Activated CD8-positive, alpha-beta memory T cell treated with anti-CD3 and anti-CD28 coated beads for 4 hours (primary cell): Measurements from ENCODE around the gene CISTR.
"Not testable (repeated sequence)": the region's sequence is repeated elsewhere in the genome, so short reads cannot be mapped to it uniquely, and the experiment has no call there.

Source experiments
- DNase-seq, 2 donors: peaks; one replicate each; pipeline ENCODE4 v3.0.0-alpha.2; 2020; ENCODE audit warnings: low read depth in 2 of 2

The CISTR gene

GRCh38 chr12:53762793-53763192, 11.0 kb upstream of the CISTR start:
- not testable (repeated sequence) for DNase-seq

- DNase-seq = no peak
These were observed 9.5 kb upstream of the CISTR start for GRCh38 chr12:53761306-53761705.

- no peak for DNase-seq
These were observed 7.5 kb upstream of the CISTR start for GRCh38 chr12:53759261-53759660.

GRCh38 chr12:53758730-53759103, 6.9 kb upstream of the CISTR start:
- DNase-seq = no peak

GRCh38 chr12:53758081-53758729, 6.4 kb upstream of the CISTR start:
- no peak for DNase-seq

GRCh38 chr12:53757101-53757770, 5.5 kb upstream of the CISTR start:
- peak; percentile 52 to 61 for DNase-seq

GRCh38 chr12:53756300-53757100, 4.7 kb upstream of the CISTR start:
- DNase-seq = no peak

GRCh38 chr12:53755893-53756292, 4.1 kb upstream of the CISTR start:
- no peak for DNase-seq

GRCh38 chr12:53755451-53755891, 3.7 kb upstream of the CISTR start:
- DNase-seq = no peak

GRCh38 chr12:53754633-53755264, 3.0 kb upstream of the CISTR start:
- DNase-seq = no peak

GRCh38 chr12:53754188-53754585, 2.4 kb upstream of the CISTR start:
- no peak for DNase-seq

GRCh38 chr12:53752621-53753020, 842 bp upstream of the CISTR start:
- DNase-seq = no peak

- DNase-seq = no peak
These were observed 418 bp upstream of the CISTR start for GRCh38 chr12:53752192-53752601.

- no peak for DNase-seq
These were observed 905 bp downstream of the CISTR start for GRCh38 chr12:53750812-53751335.

- no peak for DNase-seq
These were observed 1.6 kb downstream of the CISTR start for GRCh38 chr12:53749986-53750811.

- no peak for DNase-seq
These were observed 3.5 kb downstream of the CISTR start for GRCh38 chr12:53748072-53748840.

- DNase-seq = no peak
These were observed 4.7 kb downstream of the CISTR start for GRCh38 chr12:53747095-53747494.

- DNase-seq = peak; percentile 60 to 67
These were observed 5.1 kb downstream of the CISTR start for GRCh38 chr12:53746592-53747092.

- DNase-seq = no peak
These were observed 7.0 kb downstream of the CISTR start for GRCh38 chr12:53744751-53745150.

GRCh38 chr12:53744130-53744441, 7.7 kb downstream of the CISTR start:
- DNase-seq = no peak
